BE2C (cell line): ENCODE measurements around the gene PLEKHM3.
A peak's percentile ranks its signal among the peaks of the same experiment; 100 is the strongest.

Experiments used
- DNase-seq: peaks from one replicate; pipeline ENCODE4 v3.0.0-alpha.2; 2020
- H3K27me3 ChIP-seq: fragments of 250-450 bp; sonication (Bioruptor Pico); 2 replicates; pipeline ENCODE4 v1.5.1; 2020; ENCODE audit warnings: mild to moderate bottlenecking
- H3K36me3 ChIP-seq: fragments of 250-450 bp; sonication (Bioruptor Pico); 2 replicates; pipeline ENCODE4 v1.5.1; 2020; ENCODE audit warnings: mild to moderate bottlenecking
- H3K4me1 ChIP-seq: fragments of 250-450 bp; sonication (Bioruptor Pico); 2 replicates; pipeline ENCODE4 v1.5.1; 2020
- H3K4me3 ChIP-seq: 2 replicates; pipeline ENCODE4 v1.5.1; 2011; ENCODE audit warnings: low read depth, low read length
- H3K9me3 ChIP-seq: fragments of 250-450 bp; sonication (Bioruptor Pico); 2 replicates; pipeline ENCODE4 v1.5.1; 2020
- CTCF ChIP-seq: IDR thresholded peaks from 2 replicates; pipeline ENCODE4 v1.5.1; 2012; ENCODE audit warnings: mild to moderate bottlenecking, low read depth, low read length

The PLEKHM3 gene

GRCh38 chr2:208065476-208065875, 40.1 kb upstream of the PLEKHM3 start:
- no peak for TF ChIP-seq CTCF
- DNase-seq: no peak
- Histone ChIP-seq H3K4me3 (no peak overlapping the region), H3K4me1 (no peaks in the 10 kb centered on the region), H3K9me3 (no peaks in the 10 kb centered on the region), H3K27me3 (no peaks in the 10 kb centered on the region), H3K36me3 (no peaks in the 10 kb centered on the region)

- Histone ChIP-seq H3K4me3 (no peak overlapping the region), H3K4me1 (no peaks in the 10 kb centered on the region), H3K9me3 (no peaks in the 10 kb centered on the region; the same call in 1 of the 2 replicates), H3K36me3 (no peaks in the 10 kb centered on the region), H3K27me3 (no peaks in the 10 kb centered on the region)
- no peak for TF ChIP-seq CTCF
- no peak for DNase-seq
Observed at GRCh38 chr2:208064220-208064961, 39.1 kb upstream of the PLEKHM3 start.

GRCh38 chr2:208062961-208063360, 37.6 kb upstream of the PLEKHM3 start:
- H3K9me3 ChIP-seq: no peaks in the 10 kb centered on the region; the same call in 1 of the 2 replicates
- H3K27me3 ChIP-seq: no peaks in the 10 kb centered on the region
- no peak overlapping the region for H3K4me3 ChIP-seq
- no peak for DNase-seq
- TF ChIP-seq CTCF: no peak
- no peaks in the 10 kb centered on the region for H3K4me1 ChIP-seq
- H3K36me3 ChIP-seq: no peaks in the 10 kb centered on the region

GRCh38 chr2:208062113-208062512, 36.8 kb upstream of the PLEKHM3 start:
- H3K4me3 ChIP-seq: no peak overlapping the region
- peak; percentile 40 for DNase-seq

GRCh38 chr2:208057108-208057507, 31.8 kb upstream of the PLEKHM3 start:
- no peaks in the 10 kb centered on the region; the same call in 1 of the 2 replicates for H3K9me3 ChIP-seq
- H3K4me1 ChIP-seq: no peaks in the 10 kb centered on the region
- DNase-seq: no peak
- H3K36me3 ChIP-seq: no peaks in the 10 kb centered on the region
- no peak for TF ChIP-seq CTCF
- H3K27me3 ChIP-seq: no peaks in the 10 kb centered on the region
- H3K4me3 ChIP-seq: no peak overlapping the region

More at GRCh38 chr2:208062113-208062512, 36.8 kb upstream of the PLEKHM3 start:
- Histone ChIP-seq H3K9me3 (no peaks in the 10 kb centered on the region; the same call in 1 of the 2 replicates), H3K36me3 (no peaks in the 10 kb centered on the region), H3K27me3 (no peaks in the 10 kb centered on the region), H3K4me1 (no peaks in the 10 kb centered on the region)
- peak; percentile 58 for TF ChIP-seq CTCF

- Histone ChIP-seq H3K9me3 (no peaks in the 10 kb centered on the region), H3K27me3 (no peaks in the 10 kb centered on the region), H3K4me1 (peaks cover 7% of the 10 kb centered on the region), H3K36me3 (no peaks in the 10 kb centered on the region), H3K4me3 (no peak overlapping the region)
- TF ChIP-seq CTCF: no peak
- DNase-seq: no peak
Observed at GRCh38 chr2:208049441-208049840, 24.1 kb upstream of the PLEKHM3 start.
